GM12801 (cell line): ENCODE results near the gene ASB16.

Experiments
- CTCF ChIP-seq: IDR thresholded peaks from one replicate; pipeline ENCODE4 v1.5.1; 2011; ENCODE audit warnings: control low read depth; ENCODE audit not compliant: insufficient read length; ENCODE audit errors: extremely low read depth

Gene ASB16

DNA sequence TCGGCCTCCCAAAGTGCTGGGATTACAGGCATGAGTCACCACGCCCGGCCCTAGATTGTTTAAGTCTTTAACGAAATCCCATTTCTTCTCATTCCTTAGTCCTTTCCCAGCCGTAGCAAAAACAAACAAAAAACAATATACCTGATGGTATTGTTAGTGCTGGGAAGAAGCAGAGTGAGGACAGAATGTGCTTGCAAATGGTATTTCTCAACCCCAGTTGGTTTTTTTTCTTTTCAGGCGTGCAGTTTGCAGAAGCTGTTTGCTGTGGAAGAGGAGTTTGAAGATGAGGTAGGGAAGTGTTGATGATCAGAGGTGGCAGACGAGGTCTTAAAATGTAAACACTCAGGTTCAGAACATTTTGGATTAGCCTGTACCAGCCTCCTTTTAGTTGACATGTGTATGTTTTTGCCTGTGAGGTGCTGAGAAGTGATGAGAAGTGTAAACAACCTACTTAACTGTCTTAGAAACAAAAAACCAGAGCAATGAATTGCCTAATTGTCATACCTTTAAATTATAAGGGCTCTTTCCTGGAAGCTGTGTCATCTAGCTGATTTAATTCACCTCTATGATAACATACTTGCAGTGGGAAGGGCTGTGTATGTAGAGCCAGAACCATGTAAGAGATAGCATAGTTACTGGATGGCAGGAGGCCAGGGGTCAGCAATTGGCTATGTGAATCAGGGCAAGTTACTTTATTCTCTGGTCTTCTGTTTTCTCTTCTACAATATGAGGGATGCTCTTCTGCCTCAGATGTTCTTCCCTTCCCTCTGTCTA lies 25.4 kb upstream of the ASB16 start:
- no peak for TF ChIP-seq CTCF

DNA sequence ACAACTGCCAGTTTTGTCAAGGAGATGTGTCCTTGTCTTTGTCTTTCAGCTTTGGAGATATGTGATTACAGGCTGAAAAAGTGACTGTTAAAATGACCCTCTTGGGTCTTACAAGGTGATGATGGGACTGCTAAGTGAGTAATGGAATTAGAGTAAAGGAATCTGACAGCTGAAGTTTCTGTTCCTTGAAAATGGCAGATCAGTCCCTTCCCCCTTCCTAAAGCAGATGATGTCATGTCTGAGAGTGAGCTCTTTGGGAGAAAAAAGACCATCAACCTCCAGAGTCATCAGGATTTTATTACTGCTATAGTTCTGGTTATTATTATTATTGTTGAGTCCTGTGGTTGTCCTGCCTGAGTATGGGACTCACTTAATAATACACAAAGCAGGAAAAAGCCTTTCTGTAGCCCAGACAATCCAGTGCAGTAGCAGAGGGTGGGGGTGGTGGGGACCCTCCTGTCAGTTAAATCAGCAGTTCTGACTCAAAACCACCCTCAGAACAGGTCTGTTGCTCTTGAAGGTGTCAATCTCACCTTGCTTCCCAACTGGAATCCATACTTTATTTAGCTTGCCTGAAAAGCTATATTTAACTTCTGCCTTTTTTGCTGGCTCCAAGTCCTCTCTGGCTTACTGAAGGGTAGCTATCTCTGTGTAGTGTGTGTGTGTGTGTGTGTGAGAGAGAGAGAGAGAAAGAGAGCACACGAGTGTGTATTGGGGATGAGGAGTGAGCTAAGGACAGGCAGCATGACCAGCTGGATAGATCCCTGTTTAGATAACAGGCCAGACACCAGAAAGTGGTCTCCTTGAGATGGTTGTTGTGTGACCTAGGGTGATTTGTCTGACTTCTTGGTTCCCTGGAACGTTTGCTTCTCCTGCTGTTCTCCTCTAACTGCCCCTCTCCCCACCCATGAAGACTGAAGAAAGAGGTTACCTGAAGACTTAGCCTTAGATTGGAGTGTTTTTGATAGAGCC lies 23.8 kb upstream of the ASB16 start:
- TF ChIP-seq CTCF: no peak

DNA sequence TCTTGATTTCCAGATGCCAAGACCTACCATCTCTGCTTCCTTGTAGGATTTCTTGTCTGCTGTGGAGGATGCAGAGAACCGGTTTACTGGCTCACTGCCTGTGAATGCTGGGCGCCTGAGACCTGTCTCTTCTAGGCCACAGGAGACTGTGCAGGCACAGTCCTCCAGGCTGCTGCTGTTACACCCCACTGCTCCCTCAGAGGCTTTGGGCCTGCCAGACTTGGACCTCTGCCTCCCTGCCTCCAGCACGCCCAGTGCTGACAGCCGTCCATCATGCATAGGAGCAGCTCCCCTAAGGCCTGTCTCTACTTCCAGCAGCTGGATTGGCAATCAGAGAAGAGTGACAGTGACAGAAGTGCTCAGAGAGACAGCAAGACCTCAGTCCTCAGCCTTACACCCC lies 22.7 kb upstream of the ASB16 start:
- no peak for TF ChIP-seq CTCF

DNA sequence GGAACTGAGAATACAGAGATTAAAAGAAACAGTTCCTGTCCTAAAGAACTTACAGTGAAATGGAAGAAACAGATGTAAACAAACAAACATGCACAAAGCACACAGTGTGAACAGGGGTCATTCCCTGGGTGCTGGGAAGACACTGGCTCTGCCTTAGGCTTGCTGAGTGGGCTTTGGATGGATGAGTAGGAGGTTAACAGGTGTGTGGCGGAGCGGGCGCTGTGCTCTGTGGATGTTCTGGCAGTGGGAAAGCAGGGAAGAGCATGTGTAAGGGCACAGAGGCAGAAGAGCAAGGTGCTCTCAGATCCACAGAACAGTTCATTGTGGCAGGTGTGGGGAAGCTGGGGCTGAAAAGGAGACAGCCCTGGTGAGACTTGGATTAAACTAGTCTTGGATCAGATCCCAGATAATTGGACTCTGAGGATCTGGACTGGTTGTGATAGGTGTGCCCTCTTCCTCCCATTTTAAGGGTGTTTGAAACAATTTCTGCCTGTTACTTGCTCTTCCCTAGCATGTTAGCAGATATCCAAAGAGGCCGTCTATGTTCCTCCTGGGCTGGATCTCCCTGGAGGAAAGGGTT lies 20.7 kb upstream of the ASB16 start:
- no peak for TF ChIP-seq CTCF

DNA sequence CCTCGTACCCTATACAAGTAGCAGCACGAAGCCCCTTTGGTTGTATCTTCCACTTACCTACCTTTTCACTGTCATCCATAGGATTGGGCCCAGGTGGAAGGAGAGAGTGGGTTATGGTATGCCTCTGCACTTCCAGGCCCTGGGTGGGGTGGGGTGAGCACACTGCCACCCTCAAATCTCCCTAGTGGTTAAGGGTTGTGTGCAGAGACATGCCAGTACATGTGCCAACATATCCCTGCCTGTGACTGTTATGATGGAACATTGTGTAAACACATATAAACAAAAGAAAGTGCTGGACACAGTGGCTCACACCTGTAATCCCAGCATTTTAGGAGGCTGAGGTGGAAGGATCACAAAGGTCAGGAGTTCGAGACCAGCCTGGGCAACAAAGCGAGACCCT lies 17.6 kb upstream of the ASB16 start:
- no peak for TF ChIP-seq CTCF

DNA sequence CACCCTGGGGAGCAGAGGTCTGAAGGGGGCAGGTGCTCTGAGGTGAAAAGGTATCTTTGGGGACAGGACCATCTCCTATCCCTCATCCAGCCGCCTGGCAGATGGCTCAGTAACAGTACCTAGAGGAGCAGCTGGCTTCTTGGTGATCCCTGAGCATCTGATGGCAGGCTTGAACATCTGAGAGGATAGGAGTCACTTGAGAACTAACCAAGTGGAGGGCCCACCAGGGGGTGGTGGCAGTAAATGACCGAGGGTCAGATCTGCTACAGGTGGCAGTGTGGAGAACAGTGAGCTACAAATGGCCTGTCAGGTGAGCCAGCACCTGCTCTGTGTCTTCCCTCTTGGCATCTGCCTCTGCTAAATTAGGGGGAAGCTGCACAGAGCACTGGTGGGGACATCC lies 15.0 kb upstream of the ASB16 start:
- no peak for TF ChIP-seq CTCF
